Measurements from ENCODE around the gene ENGASE. TPM values are rescaled to one million over a fixed set of nuclear protein-coding genes. Genes with fewer than 3 reads are reported as not detected.

Gene ENGASE
- total and polyA plus RNA-seq, 2 of the 8 experiments (the other 6 are each of a cell fraction or from before 2014, with no cell fraction given) = 9.3 to 36.1 TPM

DNA sequence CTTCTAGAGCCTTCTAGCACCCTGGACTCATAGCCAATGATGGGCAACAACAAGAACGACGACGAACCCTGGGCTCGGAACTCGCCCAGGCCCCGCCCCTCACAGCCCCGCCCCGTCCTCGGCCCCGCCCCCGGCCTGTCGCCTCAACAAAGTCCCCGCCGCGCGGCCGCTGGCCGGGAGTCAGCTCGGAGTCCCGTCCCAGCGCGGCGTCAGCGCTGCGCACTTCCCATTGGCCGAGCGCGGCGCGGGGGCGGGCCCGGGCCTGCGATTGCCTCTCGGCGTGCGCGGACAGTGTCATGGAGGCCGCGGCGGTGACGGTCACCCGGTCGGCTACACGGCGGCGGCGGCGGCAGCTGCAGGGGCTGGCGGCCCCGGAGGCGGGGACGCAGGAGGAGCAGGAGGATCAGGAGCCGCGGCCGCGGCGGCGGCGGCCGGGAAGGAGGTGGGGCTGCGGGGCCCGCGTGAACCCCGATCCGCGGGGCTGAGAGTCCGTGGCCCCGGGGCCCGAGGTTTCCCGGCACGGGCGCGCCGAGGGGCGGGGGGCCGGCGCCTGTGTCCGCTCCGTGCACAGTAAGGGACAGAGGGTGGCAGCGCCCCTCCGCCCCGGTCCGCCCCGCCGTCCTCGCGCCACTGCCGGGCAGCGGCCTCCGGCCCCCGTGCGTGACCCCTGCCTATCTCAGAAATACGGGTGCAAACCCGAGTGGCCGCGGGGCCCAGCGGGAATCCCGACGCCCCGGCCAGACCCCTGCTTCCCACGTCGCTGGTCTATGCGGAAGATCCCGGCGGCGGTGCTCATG lies at the start of gene ENGASE (continued):
- TF ChIP-seq, protein P1, sequence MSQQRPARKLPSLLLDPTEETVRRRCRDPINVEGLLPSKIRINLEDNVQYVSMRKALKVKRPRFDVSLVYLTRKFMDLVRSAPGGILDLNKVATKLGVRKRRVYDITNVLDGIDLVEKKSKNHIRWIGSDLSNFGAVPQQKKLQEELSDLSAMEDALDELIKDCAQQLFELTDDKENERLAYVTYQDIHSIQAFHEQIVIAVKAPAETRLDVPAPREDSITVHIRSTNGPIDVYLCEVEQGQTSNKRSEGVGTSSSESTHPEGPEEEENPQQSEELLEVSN (IDR thresholded peaks at IDR 0.05) = no peak
- TF ChIP-seq KDM4A (IDR thresholded peaks at IDR 0.05; ENCODE audit: low read depth, low read length, severe bottlenecking) = peak; percentile 81
- no peak for TF ChIP-seq TCF12 (IDR thresholded peaks at IDR 0.05; ENCODE audit: low read depth, low read length)
- TF ChIP-seq GABPA (IDR thresholded peaks at IDR 0.05; ENCODE audit: borderline replicate concordance, insufficient read depth, low read length) = 0 out of 2 replicates have a peak, but pooled peaks have one; percentile 24
- TF ChIP-seq, protein P2, sequence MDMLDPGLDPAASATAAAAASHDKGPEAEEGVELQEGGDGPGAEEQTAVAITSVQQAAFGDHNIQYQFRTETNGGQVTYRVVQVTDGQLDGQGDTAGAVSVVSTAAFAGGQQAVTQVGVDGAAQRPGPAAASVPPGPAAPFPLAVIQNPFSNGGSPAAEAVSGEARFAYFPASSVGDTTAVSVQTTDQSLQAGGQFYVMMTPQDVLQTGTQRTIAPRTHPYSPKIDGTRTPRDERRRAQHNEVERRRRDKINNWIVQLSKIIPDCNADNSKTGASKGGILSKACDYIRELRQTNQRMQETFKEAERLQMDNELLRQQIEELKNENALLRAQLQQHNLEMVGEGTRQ (IDR thresholded peaks at IDR 0.05; ENCODE audit: low read length) = no peak
- TF ChIP-seq CEBPB (IDR thresholded peaks at IDR 0.05; ENCODE audit: low read depth, low read length) = no peak
- TF ChIP-seq EGR1 (IDR thresholded peaks at IDR 0.05; ENCODE audit: borderline replicate concordance, low read depth, low read length) = peak; percentile 84
- TF ChIP-seq MAFK (IDR thresholded peaks at IDR 0.05; ENCODE audit: low read depth, low read length) = no peak
- TF ChIP-seq, protein P3, sequence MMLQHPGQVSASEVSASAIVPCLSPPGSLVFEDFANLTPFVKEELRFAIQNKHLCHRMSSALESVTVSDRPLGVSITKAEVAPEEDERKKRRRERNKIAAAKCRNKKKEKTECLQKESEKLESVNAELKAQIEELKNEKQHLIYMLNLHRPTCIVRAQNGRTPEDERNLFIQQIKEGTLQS (IDR thresholded peaks at IDR 0.05; ENCODE audit: insufficient read depth, low read depth, low read length) = no peak
- no peak for TF ChIP-seq HDAC2 (IDR thresholded peaks at IDR 0.05; ENCODE audit: borderline replicate concordance in 1 of 2, low read depth in 2 of 2, low read length in 2 of 2)
- no peak for TF ChIP-seq SP4 (IDR thresholded peaks at IDR 0.05; ENCODE audit: low read length)
- no peak for TF ChIP-seq NANOG (IDR thresholded peaks at IDR 0.05; ENCODE audit: insufficient read depth, low read depth, low read length, poor library complexity, severe bottlenecking)
